Activated naive CD4-positive, alpha-beta T cell treated with anti-CD3 and anti-CD28 coated beads, Interleukin-2, amount 10 ng/mL, durations not matched to agents 7 days and 5 days (primary cell): ENCODE results near the gene AKAP13.
"Not testable (repeated sequence)": the region's sequence is repeated elsewhere in the genome, so short reads cannot be mapped to it uniquely, and the experiment has no call there.

ENCODE experiments used
- CTCF ChIA-PET: fragments of 350-600 bp; sonication (Branson Sonifier 250); formaldehyde crosslinking; loops from one replicate; lab custom pipeline; 2021; ENCODE audit warnings: antibody characterized with exemption; lab: Charles Lee
- DNase-seq: peaks from one replicate; pipeline ENCODE4 v3.0.0-alpha.2; 2020
- H3K27ac Mint-ChIP-seq: one replicate; pipeline ENCODE4 v1.8.0; 2021; ENCODE audit warnings: mild to moderate bottlenecking, moderate library complexity, mixed read lengths
- H3K27me3 Mint-ChIP-seq: one replicate; pipeline ENCODE4 v1.8.0; 2021; ENCODE audit warnings: mild to moderate bottlenecking, mixed read lengths
- H3K36me3 Mint-ChIP-seq: one replicate; pipeline ENCODE4 v1.8.0; 2021; ENCODE audit warnings: mixed read lengths
- H3K4me1 Mint-ChIP-seq: one replicate; pipeline ENCODE4 v1.8.0; 2021; ENCODE audit warnings: mixed read lengths
- H3K4me3 Mint-ChIP-seq: one replicate; pipeline ENCODE4 v1.8.0; 2021; ENCODE audit warnings: mild to moderate bottlenecking, moderate library complexity, mixed read lengths
- H3K9me3 Mint-ChIP-seq: one replicate; pipeline ENCODE4 v1.8.0; 2021; ENCODE audit warnings: mixed read lengths

Gene AKAP13

DNA sequence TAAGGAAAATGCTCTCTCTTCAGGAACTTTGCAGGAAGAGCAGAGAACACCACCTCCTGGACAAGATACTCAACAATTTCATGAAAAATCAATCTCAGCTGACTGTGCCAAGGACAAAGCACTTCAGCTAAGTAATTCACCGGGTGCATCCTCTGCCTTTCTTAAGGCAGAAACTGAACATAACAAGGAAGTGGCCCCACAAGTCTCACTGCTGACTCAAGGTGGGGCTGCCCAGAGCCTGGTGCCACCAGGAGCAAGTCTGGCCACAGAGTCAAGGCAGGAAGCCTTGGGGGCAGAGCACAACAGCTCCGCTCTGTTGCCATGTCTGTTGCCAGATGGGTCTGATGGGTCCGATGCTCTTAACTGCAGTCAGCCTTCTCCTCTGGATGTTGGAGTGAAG is 200.5 kb downstream of the AKAP13 start:
- peak overlapping the region; percentile 97 for H3K27ac Mint-ChIP-seq
- peak overlapping the region; percentile 59 for H3K4me3 Mint-ChIP-seq
- peak; percentile 64 for DNase-seq
- CTCF ChIA-PET = interaction anchor here (0.5 to 3.6 kb wide), 13 partner anchors 24 to 284 kb away, joined by 3 to 26 read pairs (median 4); no protein-coding TSS in a partner anchor
- H3K27me3 Mint-ChIP-seq = no peaks in the 10 kb centered on the region
- H3K36me3 Mint-ChIP-seq = peaks cover 67% of the 10 kb centered on the region
- peaks cover 69% of the 10 kb centered on the region for H3K4me1 Mint-ChIP-seq
- no peaks in the 10 kb centered on the region for H3K9me3 Mint-ChIP-seq

DNA sequence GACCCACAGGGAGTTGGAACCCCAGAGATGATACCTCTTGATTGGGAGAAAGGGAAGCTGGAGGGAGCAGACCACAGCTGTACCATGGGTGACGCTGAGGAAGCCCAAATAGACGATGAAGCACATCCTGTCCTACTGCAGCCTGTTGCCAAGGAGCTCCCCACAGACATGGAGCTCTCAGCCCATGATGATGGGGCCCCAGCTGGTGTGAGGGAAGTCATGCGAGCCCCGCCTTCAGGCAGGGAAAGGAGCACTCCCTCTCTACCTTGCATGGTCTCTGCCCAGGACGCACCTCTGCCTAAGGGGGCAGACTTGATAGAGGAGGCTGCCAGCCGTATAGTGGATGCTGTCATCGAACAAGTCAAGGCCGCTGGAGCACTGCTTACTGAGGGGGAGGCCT is 201.1 kb downstream of the AKAP13 start:
- peak; percentile 67 for DNase-seq
- peak overlapping the region; percentile 97 for H3K27ac Mint-ChIP-seq
- CTCF ChIA-PET = interaction anchor here (0.6 to 3.6 kb wide), 10 partner anchors 25 to 285 kb away, joined by 3 to 26 read pairs (median 4); no protein-coding TSS in a partner anchor
- no peaks in the 10 kb centered on the region for H3K9me3 Mint-ChIP-seq
- no peaks in the 10 kb centered on the region for H3K27me3 Mint-ChIP-seq
- H3K36me3 Mint-ChIP-seq = peaks cover 65% of the 10 kb centered on the region
- peak overlapping the region; percentile 59 for H3K4me3 Mint-ChIP-seq
- peaks cover 72% of the 10 kb centered on the region for H3K4me1 Mint-ChIP-seq

DNA sequence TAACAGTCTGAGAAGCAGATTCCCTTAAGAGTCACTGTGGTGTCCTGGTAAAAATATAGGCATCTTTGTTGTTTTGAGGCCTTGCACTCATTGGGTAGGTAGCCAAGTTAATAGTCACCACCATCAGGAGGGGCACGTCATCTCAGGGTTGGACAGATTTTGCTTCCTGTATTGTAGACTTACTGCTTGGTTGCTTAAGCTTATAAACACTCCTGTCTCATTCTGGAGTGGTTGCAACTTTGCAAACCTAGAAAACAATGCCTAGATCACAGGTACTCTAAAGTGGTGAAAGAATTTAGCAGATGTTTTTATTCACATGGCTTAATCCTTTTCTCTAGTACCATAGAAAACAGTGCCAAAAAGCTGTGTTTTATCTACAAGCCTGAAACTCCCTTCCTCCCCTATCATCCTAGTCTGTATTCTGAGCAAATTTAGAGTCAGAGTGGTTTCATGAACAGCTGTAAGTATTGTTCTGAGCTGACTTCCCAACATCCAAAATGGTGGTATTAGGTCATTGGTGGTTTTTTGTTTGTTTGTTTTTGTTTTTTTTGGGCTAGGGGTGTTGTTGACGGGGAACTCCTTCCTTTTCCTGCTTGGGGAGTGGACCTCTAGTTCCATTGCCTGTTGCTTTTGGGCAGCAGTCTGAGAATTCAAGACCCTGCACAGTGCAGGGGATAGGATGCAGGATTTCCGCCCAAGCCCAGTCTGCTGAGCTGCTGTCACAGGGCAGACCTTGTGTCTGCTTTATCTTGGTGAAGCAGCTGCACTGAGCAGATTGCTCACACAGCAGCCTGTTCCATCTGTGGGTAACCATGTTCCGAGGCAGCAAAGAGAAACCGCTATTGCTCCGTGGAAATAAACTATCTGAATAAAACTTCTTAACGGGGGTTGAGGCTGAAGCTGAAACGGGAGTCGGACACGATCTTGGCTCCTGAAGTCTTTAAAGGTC is 202.0 kb downstream of the AKAP13 start:
- Mint-ChIP-seq H3K9me3 (no peaks in the 10 kb centered on the region), H3K4me3 (peak overlapping the region; percentile 70), H3K27me3 (no peaks in the 10 kb centered on the region), H3K27ac (peak overlapping the region; percentile 97), H3K4me1 (peaks cover 77% of the 10 kb centered on the region), H3K36me3 (peaks cover 65% of the 10 kb centered on the region)
- CTCF ChIA-PET = interaction anchor here (0.7 to 3.6 kb wide), 11 partner anchors 15 to 286 kb away, joined by 3 to 26 read pairs (median 3); no protein-coding TSS in a partner anchor
- peak; percentile 81 for DNase-seq

DNA sequence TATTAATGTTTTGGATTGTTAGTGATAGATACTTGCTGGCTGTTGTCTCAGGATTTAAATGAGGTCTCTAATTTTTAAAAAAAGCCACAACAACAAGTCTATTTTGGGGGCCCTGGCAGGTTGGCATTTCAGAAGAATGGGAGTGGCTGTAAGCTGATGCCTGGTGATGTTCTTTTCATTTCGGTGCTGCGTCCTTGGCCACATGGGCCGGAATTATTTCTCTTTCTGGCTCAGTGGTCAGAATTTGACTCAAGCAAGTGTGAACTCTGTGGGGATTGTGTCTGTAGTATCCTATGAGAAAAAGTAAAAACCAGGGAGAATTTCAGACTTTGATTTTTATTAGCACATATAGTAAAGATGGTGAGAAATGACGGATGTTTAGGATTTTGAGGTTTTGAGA is 203.0 kb downstream of the AKAP13 start:
- Mint-ChIP-seq H3K36me3 (peaks cover 70% of the 10 kb centered on the region), H3K4me3 (peak overlapping the region; percentile 70), H3K27ac (peak overlapping the region; percentile 97), H3K27me3 (no peaks in the 10 kb centered on the region), H3K4me1 (peaks cover 77% of the 10 kb centered on the region), H3K9me3 (no peaks in the 10 kb centered on the region)
- CTCF ChIA-PET = interaction anchor here (0.9 to 3.6 kb wide), 3 partner anchors 14 to 39 kb away, joined by 3 to 26 read pairs (median 4); no protein-coding TSS in a partner anchor
- DNase-seq = no peak

DNA sequence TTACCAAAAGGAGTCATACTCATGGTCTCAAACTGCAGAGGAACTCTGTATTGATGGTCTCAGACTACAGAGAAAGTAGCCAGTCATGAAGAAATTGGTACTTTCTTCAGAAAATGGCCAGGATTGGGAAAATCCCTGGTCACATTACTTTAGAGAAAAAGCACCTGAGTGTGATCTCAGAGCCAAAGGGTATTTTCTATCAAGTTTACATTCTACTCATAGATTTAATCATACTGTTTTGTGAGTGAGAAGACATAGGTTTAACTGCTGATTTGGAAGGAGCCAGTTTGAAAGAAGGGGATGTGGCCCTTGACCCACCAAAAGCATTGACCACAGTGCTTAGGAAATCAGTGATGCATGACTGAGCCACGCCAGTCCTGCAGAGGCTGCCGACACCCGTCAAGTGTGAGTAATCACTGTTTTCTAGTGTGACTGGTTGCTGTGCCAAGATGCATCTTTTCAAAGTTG is 203.6 kb downstream of the AKAP13 start:
- DNase-seq = no peak
- Mint-ChIP-seq H3K27me3 (no peaks in the 10 kb centered on the region), H3K4me1 (peaks cover 74% of the 10 kb centered on the region), H3K36me3 (peaks cover 72% of the 10 kb centered on the region), H3K9me3 (no peaks in the 10 kb centered on the region), H3K4me3 (peak overlapping the region; percentile 70), H3K27ac (peak overlapping the region; percentile 97)
- CTCF ChIA-PET = no interaction called here

DNA sequence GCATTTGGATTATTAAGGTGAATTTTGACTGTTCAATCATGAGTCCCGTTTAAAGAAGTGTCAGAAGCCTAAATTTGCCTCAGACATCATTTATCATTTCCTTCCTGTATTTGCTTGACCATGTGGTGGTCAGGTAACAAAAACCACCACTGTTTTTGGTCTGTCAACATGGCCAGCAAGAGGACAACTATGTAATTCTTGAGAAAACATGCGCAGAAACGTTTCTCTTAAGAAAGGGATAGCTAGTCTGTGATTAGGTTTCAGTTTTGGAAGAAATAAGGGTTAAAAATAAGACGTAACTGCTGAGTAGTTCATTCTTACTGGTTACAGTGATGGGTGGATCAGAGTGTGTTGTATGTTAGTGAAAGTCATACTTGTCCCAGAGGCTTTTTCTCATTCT is 204.5 kb downstream of the AKAP13 start:
- CTCF ChIA-PET = interaction anchor here (0.7 to 1.0 kb wide), 2 partner anchors 28 to 289 kb away, joined by 3 read pairs; no protein-coding TSS in a partner anchor
- Mint-ChIP-seq H3K27ac (no peak overlapping the region), H3K9me3 (no peaks in the 10 kb centered on the region), H3K36me3 (peaks cover 67% of the 10 kb centered on the region), H3K4me3 (no peak overlapping the region), H3K27me3 (no peaks in the 10 kb centered on the region), H3K4me1 (peaks cover 66% of the 10 kb centered on the region)
- no peak for DNase-seq

DNA sequence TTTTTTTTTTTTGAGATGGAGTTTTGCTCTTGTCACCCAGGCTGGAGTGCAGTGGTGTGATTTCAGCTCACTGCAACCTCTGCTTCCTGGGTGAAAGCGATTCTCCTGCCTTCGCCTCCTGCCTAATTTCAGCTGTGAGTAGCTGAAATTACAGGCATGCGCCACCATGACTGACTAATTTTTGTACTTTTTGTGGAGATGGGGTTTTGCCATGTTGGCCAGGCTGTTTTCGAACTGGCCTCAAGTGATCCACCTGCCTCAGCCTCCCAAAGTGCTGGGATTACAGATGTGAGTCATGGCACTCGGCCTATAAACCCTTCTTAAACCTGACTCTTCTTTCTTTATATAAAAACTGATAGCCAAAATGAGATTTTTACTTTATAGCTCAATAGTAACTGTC is 205.8 kb downstream of the AKAP13 start:
- not testable (repeated sequence) for H3K9me3 Mint-ChIP-seq
- CTCF ChIA-PET = interaction anchor here (1.1 kb wide), 1 partner anchor 32 kb away, joined by 3 read pairs; no protein-coding TSS in a partner anchor

DNA sequence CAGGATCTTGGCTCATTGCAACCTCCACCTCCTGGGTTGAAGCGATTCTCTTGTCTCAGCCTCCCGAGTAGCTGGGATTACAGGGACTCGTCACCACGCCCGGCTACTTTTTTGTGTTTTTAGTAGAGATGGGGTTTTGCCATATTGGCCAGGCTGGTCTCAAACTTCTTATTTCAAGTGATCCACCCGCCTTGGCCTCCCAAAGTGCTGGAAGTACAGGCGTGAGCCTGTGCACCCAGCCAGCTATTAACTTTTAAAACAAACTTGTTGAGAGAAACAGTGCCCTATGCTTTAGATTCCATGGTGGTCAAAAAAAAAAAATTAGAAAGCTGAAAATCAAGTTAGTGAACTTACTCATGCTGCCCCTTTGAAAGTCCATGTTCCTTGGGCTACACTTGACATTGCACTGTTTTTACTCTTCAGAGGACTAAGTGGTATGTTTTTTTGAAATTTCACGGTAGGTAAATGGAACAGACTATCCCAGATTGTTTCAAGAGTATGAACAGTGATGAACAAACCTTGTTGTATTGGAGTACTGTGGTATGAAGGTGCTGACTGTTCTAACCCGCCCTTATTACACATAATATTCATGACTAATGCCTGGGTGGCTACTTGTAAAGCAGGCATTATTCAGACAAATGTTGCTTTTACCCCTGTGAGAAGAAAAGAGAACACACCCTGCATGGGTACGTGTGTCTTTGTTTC is 207.5 kb downstream of the AKAP13 start:
- CTCF ChIA-PET = interaction anchor here (1.2 kb wide), 1 partner anchor 38 kb away, joined by 3 read pairs; no protein-coding TSS in a partner anchor
- H3K27ac Mint-ChIP-seq = no peak overlapping the region
- no peak for DNase-seq
- H3K4me3 Mint-ChIP-seq = no peak overlapping the region
- H3K4me1 Mint-ChIP-seq = peaks cover 37% of the 10 kb centered on the region
- no peaks in the 10 kb centered on the region for H3K9me3 Mint-ChIP-seq
- peaks cover 50% of the 10 kb centered on the region for H3K36me3 Mint-ChIP-seq
- H3K27me3 Mint-ChIP-seq = no peaks in the 10 kb centered on the region

More for the DNA sequence above, 205.8 kb downstream of the AKAP13 start:
- H3K4me1 Mint-ChIP-seq = peaks cover 53% of the 10 kb centered on the region
- peaks cover 55% of the 10 kb centered on the region for H3K36me3 Mint-ChIP-seq
- not testable (repeated sequence) for H3K4me3 Mint-ChIP-seq, H3K27me3 Mint-ChIP-seq, DNase-seq, H3K27ac Mint-ChIP-seq

DNA sequence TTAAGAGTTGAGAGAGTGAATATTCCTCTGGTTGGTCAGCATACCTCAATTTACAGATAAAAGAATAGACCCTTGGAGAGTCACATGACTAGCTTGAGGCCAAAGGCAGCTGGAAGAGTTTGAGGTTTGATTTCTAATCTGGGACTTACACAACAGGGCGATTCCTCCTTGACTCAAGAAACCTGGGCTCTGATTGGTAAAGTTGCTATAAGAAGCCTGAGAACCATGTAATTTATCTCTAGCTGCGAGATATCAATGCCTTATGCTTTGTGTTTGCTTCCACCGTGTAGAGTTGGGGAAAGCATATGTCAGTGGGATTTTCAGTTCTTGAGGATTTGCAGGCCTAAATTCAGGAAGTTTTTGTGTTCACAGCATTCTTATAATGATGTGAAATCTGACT is 208.3 kb downstream of the AKAP13 start:
- no peaks in the 10 kb centered on the region for H3K9me3 Mint-ChIP-seq
- no peak for DNase-seq
- CTCF ChIA-PET = no interaction called here
- peaks cover 44% of the 10 kb centered on the region for H3K36me3 Mint-ChIP-seq
- no peaks in the 10 kb centered on the region for H3K27me3 Mint-ChIP-seq
- no peak overlapping the region for H3K27ac Mint-ChIP-seq
- H3K4me3 Mint-ChIP-seq = no peak overlapping the region
- peaks cover 28% of the 10 kb centered on the region for H3K4me1 Mint-ChIP-seq

DNA sequence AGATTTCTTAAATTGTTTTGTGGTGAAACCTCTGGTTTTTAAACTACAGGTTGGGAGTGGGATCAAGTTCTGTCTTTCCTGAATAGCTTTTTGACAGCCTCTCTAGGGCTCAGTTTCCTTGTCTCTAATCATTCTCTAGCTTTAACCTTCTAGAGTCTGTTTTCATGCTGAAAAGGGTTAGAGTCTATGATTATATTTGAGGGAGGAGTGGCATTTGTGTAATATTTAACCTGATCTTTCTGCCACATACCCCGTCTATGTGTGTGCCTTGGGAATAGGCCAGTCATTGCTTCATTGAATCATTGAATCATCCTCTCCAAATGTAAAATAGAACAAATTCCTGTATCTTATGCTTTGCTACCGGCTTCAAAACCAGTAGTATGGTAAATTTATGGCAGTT is 209.4 kb downstream of the AKAP13 start:
- no peak for DNase-seq
- Mint-ChIP-seq H3K27me3 (no peaks in the 10 kb centered on the region), H3K27ac (no peak overlapping the region), H3K4me3 (no peak overlapping the region), H3K4me1 (peaks cover 18% of the 10 kb centered on the region), H3K9me3 (no peaks in the 10 kb centered on the region), H3K36me3 (peaks cover 39% of the 10 kb centered on the region)
- CTCF ChIA-PET = no interaction called here

DNA sequence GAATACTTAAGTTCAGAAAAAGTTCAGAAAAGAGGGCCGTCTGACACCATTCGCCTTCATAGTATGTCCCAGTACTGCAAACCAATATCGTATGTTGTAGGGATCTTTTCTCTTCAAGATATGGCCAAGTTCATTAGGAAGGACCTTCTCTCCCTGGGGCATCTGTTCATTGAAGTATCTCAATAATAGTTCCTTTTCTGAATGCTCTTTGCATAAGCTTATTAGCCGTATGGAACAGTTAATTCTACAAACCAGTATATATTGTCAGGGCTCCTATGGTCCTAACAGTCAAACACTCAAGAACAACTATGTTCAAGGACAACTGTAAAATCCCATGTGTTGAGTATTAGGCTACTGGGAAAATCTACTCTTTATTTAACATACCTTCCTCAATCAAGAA is 211.2 kb downstream of the AKAP13 start:
- peaks cover 38% of the 10 kb centered on the region for H3K36me3 Mint-ChIP-seq
- DNase-seq = no peak
- no peak overlapping the region for H3K4me3 Mint-ChIP-seq
- H3K4me1 Mint-ChIP-seq = peaks cover 18% of the 10 kb centered on the region
- no peaks in the 10 kb centered on the region for H3K9me3 Mint-ChIP-seq
- CTCF ChIA-PET = no interaction called here
- H3K27ac Mint-ChIP-seq = no peak overlapping the region
- H3K27me3 Mint-ChIP-seq = no peaks in the 10 kb centered on the region

DNA sequence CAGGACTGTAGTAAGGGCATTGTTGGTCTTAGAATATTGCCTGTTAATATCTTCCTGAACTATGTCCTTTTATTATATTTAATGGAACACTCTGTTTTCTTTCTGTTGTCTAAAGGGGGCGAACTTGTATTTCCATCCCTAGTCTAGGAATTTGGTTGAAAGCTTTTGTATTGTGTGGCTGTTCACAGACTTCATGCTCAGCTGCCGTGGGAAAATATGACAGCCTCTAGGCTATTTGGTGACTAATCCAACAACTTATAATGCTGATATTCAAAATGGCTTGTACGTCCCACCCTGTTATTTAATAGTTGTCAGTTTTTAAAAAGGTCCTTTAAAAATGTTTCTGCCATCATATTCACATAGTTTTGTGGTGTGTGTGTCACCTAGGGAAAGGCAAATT is 211.7 kb downstream of the AKAP13 start:
- Mint-ChIP-seq H3K27ac (no peak overlapping the region), H3K9me3 (no peaks in the 10 kb centered on the region), H3K27me3 (no peaks in the 10 kb centered on the region), H3K4me3 (no peak overlapping the region), H3K36me3 (peaks cover 36% of the 10 kb centered on the region), H3K4me1 (peaks cover 21% of the 10 kb centered on the region)
- DNase-seq = no peak
- CTCF ChIA-PET = no interaction called here

DNA sequence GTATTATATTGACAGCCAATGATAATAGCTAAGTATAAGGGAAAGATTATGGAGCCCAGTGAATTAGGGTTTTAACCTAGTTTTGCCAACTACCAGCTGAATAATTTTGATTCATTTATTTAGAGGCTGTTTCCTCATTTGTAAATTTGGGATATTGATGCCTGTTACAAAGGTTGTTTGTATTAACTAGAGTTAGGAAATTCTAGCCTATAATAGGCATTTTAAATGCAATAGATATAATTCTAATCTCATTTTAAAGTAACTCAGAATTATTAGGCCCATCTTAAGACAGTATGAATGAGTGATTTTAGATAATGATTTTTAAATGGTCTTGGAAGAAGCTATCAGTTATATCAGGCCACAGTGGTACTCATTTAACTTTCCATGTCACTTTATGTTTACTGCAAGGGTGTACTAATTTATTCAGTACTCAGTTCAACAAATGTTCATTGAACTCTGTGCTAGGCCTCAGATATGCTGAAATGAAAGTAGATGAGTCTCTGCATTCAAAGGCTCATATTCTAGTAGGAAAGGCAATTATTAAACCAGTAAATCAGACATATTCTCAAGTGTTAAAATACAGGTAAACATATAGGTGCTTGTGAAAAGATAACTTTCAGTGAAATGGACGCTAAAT is 213.5 kb downstream of the AKAP13 start:
- no peak for DNase-seq
- CTCF ChIA-PET = interaction anchor here (0.9 kb wide), 1 partner anchor 95 kb away, joined by 3 read pairs; no protein-coding TSS in a partner anchor
- Mint-ChIP-seq H3K4me1 (peaks cover 33% of the 10 kb centered on the region), H3K4me3 (no peak overlapping the region), H3K27ac (no peak overlapping the region), H3K36me3 (peaks cover 25% of the 10 kb centered on the region), H3K27me3 (no peaks in the 10 kb centered on the region), H3K9me3 (no peaks in the 10 kb centered on the region)
